PC-3 (cell line): ENCODE results near the gene THTPA.

ENCODE experiments used
- EZH2 ChIP-seq: fragments of 300-600 bp; sonication (generic); IDR thresholded peaks from one replicate; pipeline ENCODE4 v1.6.1; 2017; ENCODE audit warnings: antibody characterized with exemption, mild to moderate bottlenecking, low read length; ENCODE audit not compliant: unreplicated experiment
- TF ChIP-seq, protein P1 (sequence below): fragments of 300-600 bp; sonication (generic); conservative IDR thresholded peaks from 2 replicates; pipeline ENCODE4 v1.5.1; 2017; ENCODE audit warnings: antibody characterized with exemption, low read depth, mild to moderate bottlenecking, low read length

DNA sequence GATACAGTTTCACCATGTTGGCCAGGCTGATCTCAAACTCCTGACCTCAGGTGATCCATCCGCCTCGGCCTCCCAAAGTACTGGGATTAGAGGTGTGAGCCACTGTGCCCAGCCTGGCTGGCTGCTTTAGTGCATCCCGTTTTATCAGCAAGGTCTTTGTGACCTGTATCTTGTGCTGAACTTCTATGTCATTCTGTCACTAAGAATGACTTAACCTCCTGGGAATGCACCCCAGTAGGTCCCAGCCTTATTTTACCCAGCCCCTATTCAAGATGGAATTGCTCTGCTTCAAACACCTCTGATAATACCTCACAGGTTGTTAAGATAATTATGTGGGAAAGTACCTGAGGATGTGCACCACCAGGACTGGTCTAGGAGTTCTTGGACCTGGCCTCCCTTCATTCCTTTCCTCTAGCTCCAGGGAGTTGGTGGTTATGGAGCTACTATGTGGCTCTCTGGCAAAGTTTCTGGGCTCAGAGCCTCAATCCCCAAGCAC lies 48.7 kb downstream of the THTPA start:
- TF ChIP-seq, protein P1, sequence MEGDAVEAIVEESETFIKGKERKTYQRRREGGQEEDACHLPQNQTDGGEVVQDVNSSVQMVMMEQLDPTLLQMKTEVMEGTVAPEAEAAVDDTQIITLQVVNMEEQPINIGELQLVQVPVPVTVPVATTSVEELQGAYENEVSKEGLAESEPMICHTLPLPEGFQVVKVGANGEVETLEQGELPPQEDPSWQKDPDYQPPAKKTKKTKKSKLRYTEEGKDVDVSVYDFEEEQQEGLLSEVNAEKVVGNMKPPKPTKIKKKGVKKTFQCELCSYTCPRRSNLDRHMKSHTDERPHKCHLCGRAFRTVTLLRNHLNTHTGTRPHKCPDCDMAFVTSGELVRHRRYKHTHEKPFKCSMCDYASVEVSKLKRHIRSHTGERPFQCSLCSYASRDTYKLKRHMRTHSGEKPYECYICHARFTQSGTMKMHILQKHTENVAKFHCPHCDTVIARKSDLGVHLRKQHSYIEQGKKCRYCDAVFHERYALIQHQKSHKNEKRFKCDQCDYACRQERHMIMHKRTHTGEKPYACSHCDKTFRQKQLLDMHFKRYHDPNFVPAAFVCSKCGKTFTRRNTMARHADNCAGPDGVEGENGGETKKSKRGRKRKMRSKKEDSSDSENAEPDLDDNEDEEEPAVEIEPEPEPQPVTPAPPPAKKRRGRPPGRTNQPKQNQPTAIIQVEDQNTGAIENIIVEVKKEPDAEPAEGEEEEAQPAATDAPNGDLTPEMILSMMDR, result no peak
- TF ChIP-seq EZH2, result no peak
